IPS DF 6.9 (cell line): Measurements from ENCODE around the gene PIK3R4.
A peak's percentile ranks its signal among the peaks of the same experiment; 100 is the strongest.

Experiments
- DNase-seq: peaks from one replicate; pipeline ENCODE4 v3.0.0-alpha.2; 2013; ENCODE audit warnings: low read depth, low spot score
- H3K27ac ChIP-seq: one replicate; pipeline ENCODE4 v1.5.1; 2013; ENCODE audit warnings: low read length, control low read depth
- H3K27me3 ChIP-seq: 2 replicates; pipeline ENCODE4 v1.6.1; 2013; ENCODE audit warnings: mild to moderate bottlenecking, low read length; ENCODE audit not compliant: control insufficient read depth, insufficient read depth
- H3K36me3 ChIP-seq: 2 replicates; pipeline ENCODE4 v1.6.1; 2013; ENCODE audit warnings: low read length; ENCODE audit not compliant: control insufficient read depth, insufficient read depth
- H3K4me1 ChIP-seq: 2 replicates; pipeline ENCODE4 v1.6.1; 2013; ENCODE audit warnings: low read length; ENCODE audit not compliant: control insufficient read depth, insufficient read depth
- H3K4me3 ChIP-seq: 2 replicates; pipeline ENCODE4 v1.5.1; 2013; ENCODE audit warnings: mild to moderate bottlenecking, low read length
- H3K9me3 ChIP-seq: 2 replicates; pipeline ENCODE4 v1.6.1; 2013; ENCODE audit warnings: low read length, inconsistent platforms; ENCODE audit not compliant: control insufficient read depth, insufficient read depth
- WGBS: extraction: QIAGEN DNeasy Blood & Tissue Kit; methylation state at CpG from one replicate; pipeline ENCODE4 v1.1.7; 2013; ENCODE audit warnings: mixed read lengths, missing lambda C conversion rate; ENCODE audit not compliant: insufficient read length, insufficient coverage; 5-methylcytosine and 5-hydroxymethylcytosine counted together

Gene PIK3R4

GRCh38 chr3:130746246-130747039, at the start of gene PIK3R4:
Gene PIK3R4 (minus strand): TSS chr3:130746829. CDS start chr3:130745218, 1,611 bp downstream.
- Histone ChIP-seq H3K36me3 (no peaks in the 10 kb centered on the region), H3K4me3 (peak within 1 kb of the TSS; percentile 76; the same call in 1 of the 2 replicates), H3K27me3 (no peaks in the 10 kb centered on the region), H3K27ac (no peak within 1 kb of the TSS), H3K9me3 (no peaks in the 10 kb centered on the region), H3K4me1 (no peaks in the 10 kb centered on the region)
- no CpG with 5 or more reads among the region's 43 CpGs for WGBS
- DNase-seq, result peak; percentile 99

GRCh38 chr3:130795396-130795795, 48.8 kb upstream of the PIK3R4 start:
- no peaks in the 10 kb centered on the region for H3K36me3 ChIP-seq
- no peaks in the 10 kb centered on the region for H3K4me1 ChIP-seq
- H3K27me3 ChIP-seq, result no peaks in the 10 kb centered on the region
- H3K4me3 ChIP-seq, result no peak overlapping the region
- no peak for DNase-seq
- H3K9me3 ChIP-seq, result no peaks in the 10 kb centered on the region
- WGBS, result 100% methylated on average over 1 of the region's 1 CpG
- H3K27ac ChIP-seq, result no peak overlapping the region

GRCh38 chr3:130792246-130792645, 45.6 kb upstream of the PIK3R4 start:
- no CpG with 5 or more reads among the region's 2 CpGs for WGBS
- no peak overlapping the region for H3K4me3 ChIP-seq
- no peak for DNase-seq
- H3K4me1 ChIP-seq, result no peaks in the 10 kb centered on the region
- H3K36me3 ChIP-seq, result no peaks in the 10 kb centered on the region
- H3K27me3 ChIP-seq, result no peaks in the 10 kb centered on the region
- H3K27ac ChIP-seq, result no peak overlapping the region
- no peaks in the 10 kb centered on the region for H3K9me3 ChIP-seq

GRCh38 chr3:130789782-130790322, 43.2 kb upstream of the PIK3R4 start:
- no peaks in the 10 kb centered on the region for H3K36me3 ChIP-seq
- H3K27ac ChIP-seq, result no peak overlapping the region
- H3K27me3 ChIP-seq, result no peaks in the 10 kb centered on the region
- no peak overlapping the region for H3K4me3 ChIP-seq
- no peaks in the 10 kb centered on the region for H3K4me1 ChIP-seq
- no peak for DNase-seq
- no peaks in the 10 kb centered on the region for H3K9me3 ChIP-seq
- WGBS, result no CpG with 5 or more reads among the region's 5 CpGs

- no peak for DNase-seq
- Histone ChIP-seq H3K4me1 (no peaks in the 10 kb centered on the region), H3K4me3 (no peak overlapping the region), H3K9me3 (no peaks in the 10 kb centered on the region), H3K36me3 (no peaks in the 10 kb centered on the region), H3K27ac (no peak overlapping the region), H3K27me3 (no peaks in the 10 kb centered on the region)
- WGBS, result no CpG with 5 or more reads among the region's 6 CpGs
Measured at GRCh38 chr3:130787422-130788068, 40.9 kb upstream of the PIK3R4 start.

GRCh38 chr3:130786306-130786705, 39.7 kb upstream of the PIK3R4 start:
- no peak overlapping the region for H3K27ac ChIP-seq
- DNase-seq, result no peak
- H3K4me3 ChIP-seq, result no peak overlapping the region
- H3K4me1 ChIP-seq, result no peaks in the 10 kb centered on the region
- H3K36me3 ChIP-seq, result no peaks in the 10 kb centered on the region
- no peaks in the 10 kb centered on the region for H3K27me3 ChIP-seq
- no peaks in the 10 kb centered on the region for H3K9me3 ChIP-seq

- Histone ChIP-seq H3K27me3 (no peaks in the 10 kb centered on the region), H3K4me1 (no peaks in the 10 kb centered on the region), H3K4me3 (no peak overlapping the region), H3K27ac (no peak overlapping the region), H3K36me3 (no peaks in the 10 kb centered on the region), H3K9me3 (no peaks in the 10 kb centered on the region)
- no peak for DNase-seq
- WGBS, result no CpG with 5 or more reads among the region's 3 CpGs
Measured at GRCh38 chr3:130783629-130784028, 37.0 kb upstream of the PIK3R4 start.

GRCh38 chr3:130779486-130779885, 32.9 kb upstream of the PIK3R4 start:
- no peak for DNase-seq
- Histone ChIP-seq H3K4me1 (no peaks in the 10 kb centered on the region), H3K9me3 (no peaks in the 10 kb centered on the region), H3K27me3 (no peaks in the 10 kb centered on the region), H3K27ac (no peak overlapping the region), H3K36me3 (no peaks in the 10 kb centered on the region), H3K4me3 (no peak overlapping the region)
- WGBS, result no CpG with 5 or more reads among the region's 5 CpGs

- H3K9me3 ChIP-seq, result no peaks in the 10 kb centered on the region
- no peaks in the 10 kb centered on the region for H3K36me3 ChIP-seq
- no peaks in the 10 kb centered on the region for H3K27me3 ChIP-seq
- no peak overlapping the region for H3K4me3 ChIP-seq
- H3K27ac ChIP-seq, result no peak overlapping the region
- DNase-seq, result no peak
- no CpG with 5 or more reads among the region's 1 CpG for WGBS
- no peaks in the 10 kb centered on the region for H3K4me1 ChIP-seq
Measured at GRCh38 chr3:130779031-130779430, 32.4 kb upstream of the PIK3R4 start.

GRCh38 chr3:130773366-130773765, 26.7 kb upstream of the PIK3R4 start:
- H3K36me3 ChIP-seq, result no peaks in the 10 kb centered on the region
- no peaks in the 10 kb centered on the region for H3K27me3 ChIP-seq
- no peak overlapping the region for H3K4me3 ChIP-seq
- H3K4me1 ChIP-seq, result no peaks in the 10 kb centered on the region
- no CpG with 5 or more reads among the region's 3 CpGs for WGBS
- H3K27ac ChIP-seq, result no peak overlapping the region
- no peaks in the 10 kb centered on the region for H3K9me3 ChIP-seq
- no peak for DNase-seq
